ENCODE results near the gene ARGFX.

ARGFX gene

DNA sequence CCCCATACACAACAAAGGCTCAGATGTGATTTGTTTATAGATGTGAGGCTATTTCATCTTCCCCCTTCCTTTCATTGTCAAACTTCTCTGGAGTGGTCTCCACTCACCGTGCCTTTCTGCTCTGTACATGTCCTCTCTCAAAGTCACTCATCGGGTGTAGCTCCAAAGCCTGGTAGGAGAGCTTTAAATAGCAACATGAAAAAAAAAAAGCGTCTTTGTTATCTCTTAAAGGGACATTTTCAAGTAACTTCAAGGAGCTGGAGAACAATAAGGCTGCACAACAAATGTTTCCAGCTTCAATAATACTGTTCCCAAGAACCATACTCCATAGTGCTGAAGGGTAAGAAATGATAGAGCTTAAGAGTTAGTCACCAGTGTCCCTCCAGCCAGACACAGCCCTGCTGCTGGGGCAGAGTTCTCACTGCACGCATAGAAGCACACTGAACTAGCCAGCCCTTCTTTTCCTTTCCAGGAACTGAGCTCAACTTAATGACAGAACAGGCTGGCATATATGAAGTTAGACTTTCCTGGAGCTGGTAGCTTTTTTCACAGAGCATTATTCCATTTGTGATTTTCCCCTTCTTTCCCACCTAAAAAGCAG, 33.6 kb downstream of the ARGFX start:
- DNase-seq, result no peak

- no peak for DNase-seq
Observed at GRCh38 chr3:121604759-121605158, 37.0 kb downstream of the ARGFX start.

GRCh38 chr3:121606106-121606505, 38.4 kb downstream of the ARGFX start:
- DNase-seq, result no peak
